ENCODE data around the gene FOXB2. TPM values are rescaled to one million over a fixed set of nuclear protein-coding genes. Genes with fewer than 3 reads are reported as not detected.

Gene FOXB2
- total RNA-seq, 1 donor from 2014 or later, result not detected

GRCh38 chr9:77021922-77022782 lies 2.7 kb downstream of the FOXB2 start:
- Histone ChIP-seq H2AFZ (replicated peaks) (no peak overlapping the region), H3K9ac (no peak overlapping the region), H3F3A (ENCODE audit: low read depth) (peaks cover 41% of the 10 kb centered on the region), H3K9me3 (ENCODE audit: low read depth) (no peaks in the 10 kb centered on the region), H3K27me3 (peaks cover 98% of the 10 kb centered on the region), H3K4me2 (peak overlapping the region; percentile 70), H3K79me2 (ENCODE audit: low read depth) (no peaks in the 10 kb centered on the region), H4K20me1 (ENCODE audit: low read depth) (peaks cover 50% of the 10 kb centered on the region), H3K36me3 (no peaks in the 10 kb centered on the region), H3K4me3 (peak overlapping the region; percentile 32), H3K27ac (no peak overlapping the region), H3K4me1 (peaks cover 25% of the 10 kb centered on the region)
- TF ChIP-seq CTCF (IDR thresholded peaks at IDR 0.05) (no peak), EZH2phosphoT487 (IDR thresholded peaks at IDR 0.05) (no peak), EZH2 (IDR thresholded peaks at IDR 0.05) (no peak)
- no peak overlapping the region for H3K27ac Mint-ChIP-seq
- DNase-seq (ENCODE audit: low spot score), result peak; percentile 67
- H3K4me3 Mint-ChIP-seq, result peak overlapping the region; percentile 59
- H3K9me3 Mint-ChIP-seq, result no peaks in the 10 kb centered on the region
- H3K4me1 Mint-ChIP-seq, result peaks cover 36% of the 10 kb centered on the region
- no peaks in the 10 kb centered on the region for H3K36me3 Mint-ChIP-seq
- H3K27me3 Mint-ChIP-seq (ENCODE audit: insufficient read depth, low read depth), result peaks cover 76% of the 10 kb centered on the region

- H3K4me1 Mint-ChIP-seq, result peaks cover 28% of the 10 kb centered on the region
Measured at GRCh38 chr9:77022783-77023440, 3.5 kb downstream of the FOXB2 start.

GRCh38 chr9:77023726-77024125 lies 4.3 kb downstream of the FOXB2 start:
- no peak for DNase-seq (ENCODE audit: low spot score)
- Mint-ChIP-seq H3K27me3 (ENCODE audit: insufficient read depth, low read depth) (peaks cover 60% of the 10 kb centered on the region), H3K27ac (no peak overlapping the region), H3K9me3 (no peaks in the 10 kb centered on the region), H3K36me3 (no peaks in the 10 kb centered on the region), H3K4me1 (peaks cover 30% of the 10 kb centered on the region), H3K4me3 (no peak overlapping the region)
- H3K36me3 ChIP-seq, result no peaks in the 10 kb centered on the region
- no peaks in the 10 kb centered on the region for H3K79me2 ChIP-seq (ENCODE audit: low read depth)
- no peak overlapping the region for H3K4me3 ChIP-seq
- peaks cover 35% of the 10 kb centered on the region for H4K20me1 ChIP-seq (ENCODE audit: low read depth)
- TF ChIP-seq CTCF (IDR thresholded peaks at IDR 0.05), result no peak
- TF ChIP-seq EZH2phosphoT487 (IDR thresholded peaks at IDR 0.05), result no peak
- TF ChIP-seq EZH2 (IDR thresholded peaks at IDR 0.05), result no peak
- no peaks in the 10 kb centered on the region for H3K9me3 ChIP-seq (ENCODE audit: low read depth)
- H3K4me2 ChIP-seq, result no peak overlapping the region
- H3K4me1 ChIP-seq, result peaks cover 29% of the 10 kb centered on the region
- no peak overlapping the region for H3K9ac ChIP-seq
- no peak overlapping the region for H3K27ac ChIP-seq
- peaks cover 32% of the 10 kb centered on the region for H3F3A ChIP-seq (ENCODE audit: low read depth)
- peaks cover 82% of the 10 kb centered on the region for H3K27me3 ChIP-seq
- H2AFZ ChIP-seq (replicated peaks), result no peak overlapping the region

More at GRCh38 chr9:77022783-77023440, 3.5 kb downstream of the FOXB2 start:
- TF ChIP-seq EZH2 (IDR thresholded peaks at IDR 0.05) (peak; percentile 91), EZH2phosphoT487 (IDR thresholded peaks at IDR 0.05) (peak; percentile 84), CTCF (IDR thresholded peaks at IDR 0.05) (peak; percentile 54)
- peak overlapping the region; percentile 70 for H3K4me2 ChIP-seq
- Mint-ChIP-seq H3K36me3 (no peaks in the 10 kb centered on the region), H3K4me3 (no peak overlapping the region), H3K9me3 (no peaks in the 10 kb centered on the region), H3K27ac (no peak overlapping the region), H3K27me3 (ENCODE audit: insufficient read depth, low read depth) (peaks cover 68% of the 10 kb centered on the region)
- peak; percentile 81 for DNase-seq (ENCODE audit: low spot score)
- peaks cover 25% of the 10 kb centered on the region for H3K4me1 ChIP-seq
- no peaks in the 10 kb centered on the region for H3K79me2 ChIP-seq (ENCODE audit: low read depth)
- H2AFZ ChIP-seq (replicated peaks), result no peak overlapping the region
- H3K9me3 ChIP-seq (ENCODE audit: low read depth), result no peaks in the 10 kb centered on the region
- no peaks in the 10 kb centered on the region for H3K36me3 ChIP-seq
- H3K4me3 ChIP-seq, result peak overlapping the region; percentile 32
- peaks cover 37% of the 10 kb centered on the region for H3F3A ChIP-seq (ENCODE audit: low read depth)
- H3K27me3 ChIP-seq, result peaks cover 90% of the 10 kb centered on the region
- no peak overlapping the region for H3K27ac ChIP-seq
- H3K9ac ChIP-seq, result no peak overlapping the region
- H4K20me1 ChIP-seq (ENCODE audit: low read depth), result peaks cover 43% of the 10 kb centered on the region
